ENCODE results near the gene UBE2J2. TPM values are rescaled to one million over a fixed set of nuclear protein-coding genes. Genes with fewer than 3 reads are reported as not detected.

Gene UBE2J2
- total RNA-seq, 4 donors from 2014 or later = 9.5 to 66.1 (median 49.8) TPM

- Histone ChIP-seq H3K36me3 (no peaks in the 10 kb centered on the region), H3K27ac (no peak overlapping the region), H3K4me3 (no peak overlapping the region), H3K9me3 (no peaks in the 10 kb centered on the region), H3K4me1 (peaks cover 0 to 9% of the 10 kb centered on the region in 2 donors), H3K27me3 (peaks cover 0 to 9% of the 10 kb centered on the region in 2 donors)
- no peak for TF ChIP-seq POLR2A (IDR thresholded peaks at IDR 0.05)
- no peak for TF ChIP-seq CTCF (IDR thresholded peaks at IDR 0.05)
- intact Hi-C loops (cut with DNase I; ENCODE audit: low total_unique reads) = no loop called here
- no peak for DNase-seq
These were observed 29.4 kb downstream of the UBE2J2 start for GRCh38 chr1:1244192-1244811.

- H3K4me3 ChIP-seq = no peak overlapping the region
- no peaks in the 10 kb centered on the region for H3K36me3 ChIP-seq
- DNase-seq = no peak
- intact Hi-C loops (cut with DNase I; ENCODE audit: low total_unique reads) = no loop called here
- no peaks in the 10 kb centered on the region for H3K9me3 ChIP-seq
- peaks cover 0 to 9% of the 10 kb centered on the region in 2 donors for H3K4me1 ChIP-seq
- TF ChIP-seq POLR2A (IDR thresholded peaks at IDR 0.05) = no peak
- TF ChIP-seq CTCF (IDR thresholded peaks at IDR 0.05) = no peak
- H3K27me3 ChIP-seq = peaks cover 0 to 12% of the 10 kb centered on the region in 2 donors
- H3K27ac ChIP-seq = no peak overlapping the region
These were observed 29.9 kb downstream of the UBE2J2 start for GRCh38 chr1:1243807-1244191.

GRCh38 chr1:1243266-1243660, 30.4 kb downstream of the UBE2J2 start:
- no peak for DNase-seq
- no peak overlapping the region for H3K27ac ChIP-seq
- intact Hi-C loops (cut with DNase I; ENCODE audit: low total_unique reads) = no loop called here
- peaks cover 0 to 12% of the 10 kb centered on the region in 2 donors for H3K27me3 ChIP-seq
- no peaks in the 10 kb centered on the region for H3K9me3 ChIP-seq
- no peak overlapping the region for H3K4me3 ChIP-seq
- TF ChIP-seq POLR2A (IDR thresholded peaks at IDR 0.05) (no peak), CTCF (IDR thresholded peaks at IDR 0.05) (no peak)
- no peaks in the 10 kb centered on the region for H3K36me3 ChIP-seq
- H3K4me1 ChIP-seq = peaks cover 0 to 9% of the 10 kb centered on the region in 2 donors

GRCh38 chr1:1242461-1243265, 31.0 kb downstream of the UBE2J2 start:
- intact Hi-C loops (cut with DNase I; ENCODE audit: low total_unique reads) = no loop called here
- Histone ChIP-seq H3K9me3 (no peaks in the 10 kb centered on the region), H3K36me3 (no peaks in the 10 kb centered on the region), H3K4me3 (no peak overlapping the region), H3K27ac (no peak overlapping the region), H3K4me1 (peaks cover 0 to 10% of the 10 kb centered on the region in 2 donors), H3K27me3 (peaks cover 0 to 12% of the 10 kb centered on the region in 2 donors)
- TF ChIP-seq CTCF (IDR thresholded peaks at IDR 0.05) (no peak), POLR2A (IDR thresholded peaks at IDR 0.05) (no peak)
- no peak for DNase-seq

GRCh38 chr1:1241588-1242219, 31.9 kb downstream of the UBE2J2 start:
- peaks cover 0 to 4% of the 10 kb centered on the region in 2 donors for H3K27me3 ChIP-seq

More at GRCh38 chr1:1241588-1242219, 31.9 kb downstream of the UBE2J2 start:
- Histone ChIP-seq H3K4me3 (no peak overlapping the region), H3K4me1 (peaks cover 0 to 14% of the 10 kb centered on the region in 2 donors), H3K36me3 (no peaks in the 10 kb centered on the region), H3K9me3 (no peaks in the 10 kb centered on the region), H3K27ac (no peak overlapping the region)
- intact Hi-C loops (cut with DNase I; ENCODE audit: low total_unique reads) = no loop called here
- DNase-seq = no peak
- no peak for TF ChIP-seq POLR2A (IDR thresholded peaks at IDR 0.05)
- no peak for TF ChIP-seq CTCF (IDR thresholded peaks at IDR 0.05)
